ENCODE data around the gene KIF6.

KIF6 gene

GRCh38 chr6:39319621-39320362, 405.4 kb downstream of the KIF6 start:
- DNase-seq (ENCODE audit: low spot score): no peak

GRCh38 chr6:39317256-39317655, 408.0 kb downstream of the KIF6 start:
- no peak for DNase-seq (ENCODE audit: low spot score)

DNA sequence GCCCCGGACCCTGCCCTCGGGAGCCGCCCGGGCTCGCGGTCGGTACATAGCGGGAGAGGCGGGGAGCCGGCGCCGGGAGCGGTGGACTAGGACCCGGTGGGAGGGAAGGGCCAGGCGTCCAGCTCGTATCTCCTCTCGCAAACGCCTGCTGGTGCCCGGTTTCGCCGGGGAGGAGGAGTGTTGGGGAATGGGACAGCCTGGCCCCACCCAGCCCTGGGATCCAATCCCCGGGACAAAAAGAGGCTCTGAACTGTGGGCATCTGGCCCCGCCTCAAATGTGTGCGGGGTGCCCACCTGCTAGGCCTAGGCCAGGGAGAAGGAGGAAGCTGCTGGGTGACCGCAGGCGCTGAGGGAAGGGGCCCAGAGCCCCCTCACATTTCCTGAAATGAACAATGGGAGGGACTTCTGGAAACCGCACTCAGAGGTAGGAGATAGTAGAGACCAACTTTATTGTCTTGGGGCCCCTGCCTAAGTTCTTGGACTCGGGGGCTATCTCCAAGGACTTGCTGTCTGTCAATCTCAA, 410.9 kb downstream of the KIF6 start, which contains the start of gene KCNK17:
Gene KCNK17 (minus strand): TSS at position 147 of the 523 bp plus-strand sequence. CDS start 99 bp downstream, at position 48.
- no peak for DNase-seq (ENCODE audit: low spot score)

DNA sequence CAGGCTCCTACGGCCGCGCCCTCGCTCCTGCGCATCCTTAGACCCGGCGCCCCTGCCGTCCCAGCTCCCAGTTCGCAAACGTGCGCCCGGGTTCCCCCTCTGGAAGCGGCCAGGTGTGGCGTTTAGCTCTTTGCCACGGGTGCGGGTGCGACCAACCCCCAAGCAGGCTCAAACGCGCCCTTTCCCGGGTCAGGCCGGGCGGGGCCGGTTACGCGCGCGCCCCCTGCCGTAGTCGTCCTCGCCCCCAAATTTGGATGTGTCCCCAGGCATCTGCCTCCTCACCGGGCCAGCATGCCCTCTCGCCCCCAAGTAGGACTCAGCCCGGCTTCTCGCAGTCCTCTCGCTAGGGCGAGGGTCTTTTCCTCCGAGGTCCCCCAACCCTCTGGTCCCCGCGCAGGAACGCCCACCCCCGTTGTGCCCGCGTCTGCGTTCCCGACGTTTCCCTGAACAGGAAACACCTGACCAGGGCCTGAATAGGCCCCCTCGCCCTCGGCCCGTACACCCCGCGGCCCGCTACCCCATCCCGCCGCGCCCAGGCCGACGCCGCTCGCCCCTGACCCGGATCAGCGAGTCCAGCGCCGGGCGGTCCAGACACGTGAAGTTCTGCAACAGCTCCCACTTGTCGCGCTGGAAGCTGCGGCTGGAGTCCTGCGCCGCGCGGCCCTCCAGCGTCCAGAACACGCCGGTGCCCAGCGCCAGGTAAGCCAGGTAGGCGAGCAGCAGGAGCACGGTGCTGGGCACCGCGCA, 411.5 kb downstream of the KIF6 start:
- no peak for DNase-seq (ENCODE audit: low spot score)

GRCh38 chr6:39312912-39313525, 412.2 kb downstream of the KIF6 start:
- DNase-seq (ENCODE audit: low spot score): no peak

- DNase-seq (ENCODE audit: low spot score): no peak
Observed at GRCh38 chr6:39310542-39310941, 414.7 kb downstream of the KIF6 start.

DNA sequence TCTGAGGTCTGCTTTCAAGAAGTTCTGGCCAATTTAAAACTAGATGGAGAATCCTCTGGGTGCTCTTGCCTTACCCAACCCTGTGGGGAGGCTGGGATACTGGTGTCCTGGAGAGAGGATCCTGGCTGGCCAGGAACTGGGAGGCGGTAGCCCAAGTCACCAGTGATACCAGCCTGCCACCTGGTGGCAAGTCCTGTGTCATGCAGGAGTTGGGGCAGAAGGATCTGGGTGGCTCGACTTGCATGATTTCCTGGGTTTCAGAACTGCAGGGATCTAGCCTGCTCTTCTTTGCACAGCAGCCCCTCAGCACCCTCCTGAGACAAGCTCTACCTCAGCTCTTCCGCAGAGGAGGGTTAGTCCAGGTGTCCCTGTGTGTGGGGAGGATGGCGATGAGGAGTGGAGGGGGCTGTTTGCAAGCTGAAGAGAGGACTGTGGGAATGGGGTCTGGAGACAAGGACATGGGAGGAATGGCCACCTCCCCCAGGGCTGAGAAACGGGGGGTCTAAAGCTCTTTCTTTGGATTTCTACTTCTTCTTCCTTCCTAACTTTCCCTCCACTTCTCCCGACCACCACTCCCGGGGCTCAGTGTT, 415.2 kb downstream of the KIF6 start:
- peak; percentile 91 for DNase-seq (ENCODE audit: low spot score)

GRCh38 chr6:39307462-39307861, 417.7 kb downstream of the KIF6 start:
- DNase-seq (ENCODE audit: low spot score): no peak

GRCh38 chr6:39304951-39305350, 420.3 kb downstream of the KIF6 start:
- DNase-seq (ENCODE audit: low spot score): no peak

- no peak for DNase-seq (ENCODE audit: low spot score)
Observed at GRCh38 chr6:39303425-39304153, 421.6 kb downstream of the KIF6 start.

DNA sequence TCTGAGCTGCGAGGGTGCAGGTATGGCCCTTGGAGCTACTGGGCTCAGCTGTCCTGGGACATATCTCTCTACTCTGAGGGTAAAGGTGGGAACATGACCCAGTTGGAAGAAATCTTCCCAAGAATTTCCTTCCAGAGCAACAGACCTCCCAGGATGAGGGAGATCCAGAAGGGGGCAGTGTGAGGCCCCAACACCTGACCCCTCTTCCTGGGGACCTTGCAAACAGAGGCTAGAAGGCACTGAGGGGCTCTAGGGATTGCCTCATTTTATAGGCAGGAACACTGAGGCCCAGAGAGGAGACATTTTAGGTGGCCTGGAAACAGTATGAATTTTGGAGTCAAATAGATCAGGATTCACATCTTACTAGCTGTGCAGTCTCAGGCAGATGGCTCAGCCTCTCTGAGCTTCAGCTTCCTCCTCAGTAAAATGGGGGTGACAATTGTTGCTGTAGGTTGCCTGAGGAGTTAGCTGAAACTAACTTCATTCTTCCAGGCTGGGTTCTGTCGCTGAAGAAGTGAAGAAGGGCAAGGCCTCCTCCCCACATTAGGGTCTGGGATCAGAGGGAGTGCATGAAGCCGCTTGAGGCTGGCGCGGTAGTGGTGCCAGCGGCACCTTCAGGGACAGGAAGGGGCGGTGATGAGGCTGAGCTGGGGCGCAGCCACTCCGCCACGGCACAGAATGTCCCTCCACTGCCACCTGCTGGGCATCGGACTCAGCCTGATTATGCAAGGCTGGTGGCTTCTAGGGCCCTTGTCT, 422.4 kb downstream of the KIF6 start:
- DNase-seq (ENCODE audit: low spot score): peak; percentile 88

- DNase-seq (ENCODE audit: low spot score): no peak
Observed at GRCh38 chr6:39302011-39302410, 423.2 kb downstream of the KIF6 start.

DNA sequence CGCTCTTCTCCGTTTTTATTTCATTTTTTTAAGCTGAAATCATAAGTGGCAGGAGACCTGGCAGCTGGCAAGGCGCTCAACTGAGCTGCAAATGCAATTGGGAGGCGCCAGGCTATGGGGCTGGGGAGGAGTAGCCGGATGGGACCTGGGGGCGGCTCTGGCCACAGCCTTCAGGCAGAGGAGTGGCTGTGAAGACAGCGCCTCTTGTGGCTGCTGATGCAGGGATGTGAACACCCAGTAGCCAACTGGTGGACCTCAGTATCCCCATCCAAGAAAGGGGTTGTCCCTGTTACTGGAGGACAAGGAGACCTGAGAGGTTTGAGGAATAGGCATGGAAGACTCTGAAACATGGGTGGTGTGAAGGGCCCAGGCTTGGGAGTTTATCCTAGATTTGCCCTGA, 423.6 kb downstream of the KIF6 start:
- peak; percentile 35 for DNase-seq (ENCODE audit: low spot score)

DNA sequence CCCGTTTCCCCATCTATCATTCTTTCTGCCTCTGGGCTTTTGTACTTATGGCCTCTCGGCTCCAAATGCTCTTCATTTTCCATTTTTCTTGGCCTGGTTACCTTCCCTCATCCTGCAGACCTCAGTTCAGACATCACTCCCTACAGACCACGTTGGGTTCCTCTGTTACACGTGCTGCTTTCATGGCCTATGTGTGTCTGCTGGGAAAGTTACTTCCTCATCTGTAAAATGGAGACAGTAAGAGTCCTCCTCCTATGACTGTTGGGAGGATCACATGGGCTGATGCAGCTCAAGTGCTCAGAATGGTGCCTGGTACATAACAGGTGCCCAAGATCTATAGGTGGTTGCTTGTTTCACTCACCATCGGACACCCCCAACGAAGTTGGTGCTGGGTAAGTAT, 424.5 kb downstream of the KIF6 start:
- DNase-seq (ENCODE audit: low spot score): no peak

GRCh38 chr6:39298061-39298460, 427.1 kb downstream of the KIF6 start:
- DNase-seq (ENCODE audit: low spot score): peak; percentile 38

GRCh38 chr6:39296745-39297640, 428.2 kb downstream of the KIF6 start:
- no peak for DNase-seq (ENCODE audit: low spot score)

DNA sequence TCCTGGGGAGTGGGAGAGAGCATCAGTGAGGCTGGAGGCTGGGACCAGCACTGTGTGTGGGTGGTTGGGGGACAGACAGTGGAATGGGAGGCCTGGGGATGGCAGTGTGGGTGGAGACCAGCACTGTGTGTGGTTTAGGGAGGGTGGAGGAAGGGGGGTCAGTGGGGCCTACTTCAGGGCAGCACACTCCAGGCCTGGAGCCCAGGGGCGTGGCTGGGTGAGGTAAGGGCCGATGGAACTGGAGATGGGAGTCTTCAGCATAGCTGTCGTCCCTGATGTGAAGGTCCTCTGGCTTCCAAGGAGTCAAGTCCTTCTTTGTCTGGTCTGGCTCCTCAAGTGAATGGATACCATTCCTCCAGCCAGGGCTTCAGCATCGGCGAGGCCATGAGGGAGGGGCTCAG, 429.6 kb downstream of the KIF6 start:
- DNase-seq (ENCODE audit: low spot score): no peak

GRCh38 chr6:39294899-39295298, 430.3 kb downstream of the KIF6 start:
- no peak for DNase-seq (ENCODE audit: low spot score)

GRCh38 chr6:39294133-39294532, 431.1 kb downstream of the KIF6 start:
- DNase-seq (ENCODE audit: low spot score): no peak

DNA sequence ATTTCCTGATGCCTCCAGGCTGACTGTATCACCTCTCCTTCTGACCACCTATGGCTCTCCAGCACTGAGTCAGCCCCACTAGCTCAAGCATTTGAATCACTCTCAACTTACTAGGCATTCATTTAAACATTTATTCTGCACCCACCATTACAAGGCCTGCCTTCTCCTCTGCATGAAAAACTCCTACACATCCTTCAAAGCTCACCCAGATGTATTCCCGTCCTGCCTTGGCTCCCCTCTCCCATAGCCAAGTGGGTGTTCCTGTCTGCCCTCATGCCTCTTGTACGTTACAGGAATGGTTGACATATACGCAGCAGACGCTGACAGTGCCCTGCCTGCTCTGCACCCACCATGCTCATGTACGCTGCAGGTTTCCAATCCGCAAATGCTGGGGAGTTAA, 432.6 kb downstream of the KIF6 start:
- no peak for DNase-seq (ENCODE audit: low spot score)

Measured in HuH-7.5 (cell line).